22Rv1 (cell line): ENCODE data around the gene UTP4.

Experiments used
- CTCF ChIP-seq: fragments of 450-650 bp; IDR thresholded peaks from 2 replicates; pipeline ENCODE4 v1.5.1; 2017; ENCODE audit warnings: mild to moderate bottlenecking
- ZFX ChIP-seq: fragments of 450-650 bp; IDR thresholded peaks from 2 replicates; pipeline ENCODE4 v1.6.1; 2017; ENCODE audit warnings: antibody characterized with exemption, borderline replicate concordance

GRCh38 chr16:69132424-69133252, at the start of gene UTP4, which contains the start of gene CHTF8:
- no peak for TF ChIP-seq CTCF
- no peak for TF ChIP-seq ZFX
